ENCODE data around the gene RUVBL1. TPM values are rescaled to one million over a fixed set of nuclear protein-coding genes. Genes with fewer than 3 reads are reported as not detected.
A peak's percentile ranks its signal among the peaks of the same experiment; 100 is the strongest.

Gene RUVBL1
- total and polyA plus RNA-seq, 10 of the 15 experiments (the other 5 are each of a cell fraction or from before 2014, with no cell fraction given) = 15.2 to 142 (median 84.2) TPM

GRCh38 chr3:128123538-128124368 lies at the start of gene RUVBL1 (continued):
- TF ChIP-seq E4F1 (IDR thresholded peaks at IDR 0.05; ENCODE audit: borderline replicate concordance, partially characterized antibody) = peak; percentile 71
- peak; percentile 37 for TF ChIP-seq SKIL (IDR thresholded peaks at IDR 0.05; ENCODE audit: low read depth, poor library complexity, severe bottlenecking)
- peak; percentile 66 for TF ChIP-seq POLR2A (IDR thresholded peaks at IDR 0.05; ENCODE audit: low read depth, low read length)
- TF ChIP-seq PAX5 (IDR thresholded peaks at IDR 0.05; ENCODE audit: borderline replicate concordance, low read depth, low read length) = 0 out of 2 replicates have a peak, but pooled peaks have one; percentile 32
- peak; percentile 80 for TF ChIP-seq RUNX3 (IDR thresholded peaks at IDR 0.05; ENCODE audit: low read length)
- TF ChIP-seq PML (IDR thresholded peaks at IDR 0.05; ENCODE audit: low read length) = peak; percentile 51; the same call in 1 of the 2 replicates
- TF ChIP-seq RFX5 (IDR thresholded peaks at IDR 0.05; ENCODE audit: low read depth, low read length) = peak; percentile 89
- peak; percentile 76; the same call in 1 of the 2 replicates for TF ChIP-seq TBL1XR1 (IDR thresholded peaks at IDR 0.05; ENCODE audit: low read depth, low read length)
- TF ChIP-seq EGR1 (IDR thresholded peaks at IDR 0.05; ENCODE audit: borderline replicate concordance in 1 of 2, low read depth in 2 of 2, low read length in 2 of 2) = peak in 1 of 2 experiments; percentile 70; a peak in 1 of 3 replicates
- no peak for TF ChIP-seq MYC (IDR thresholded peaks at IDR 0.05; ENCODE audit: insufficient read depth, insufficient read length, insufficient replicate concordance, low read length, severe bottlenecking)
- no peak for TF ChIP-seq BCL3 (IDR thresholded peaks at IDR 0.05; ENCODE audit: borderline replicate concordance, insufficient read depth, low read depth, low read length, poor library complexity, severe bottlenecking)
- TF ChIP-seq PKNOX1 (IDR thresholded peaks at IDR 0.05) = peak; percentile 99
- TF ChIP-seq BMI1 (IDR thresholded peaks at IDR 0.05; ENCODE audit: borderline replicate concordance) = peak; percentile 80
- no peak for TF ChIP-seq REST (IDR thresholded peaks at IDR 0.05; ENCODE audit: low read depth, low read length)
- 0 out of 2 replicates have a peak, but pooled peaks have one; percentile 9 for TF ChIP-seq NRF1 (conservative IDR thresholded peaks at IDR 0.05; ENCODE audit: low read depth, low read length)
